GM23248 (cell line): Measurements from ENCODE around the gene PAIP2. TPM values are rescaled to one million over a fixed set of nuclear protein-coding genes. Genes with fewer than 3 reads are reported as not detected.

Experiments used
- DNase-seq: peaks from one replicate; pipeline ENCODE4 v3.0.0-alpha.2; 2015
- H2AFZ ChIP-seq: fragments of 200-600 bp; sonication (generic); 2 replicates; pipeline ENCODE4 v1.6.1; 2016; ENCODE audit warnings: antibody characterized with exemption
- H3F3A ChIP-seq: fragments of 200-600 bp; sonication (generic); 2 replicates; pipeline ENCODE4 v1.6.1; 2016; ENCODE audit warnings: mild to moderate bottlenecking, antibody characterized with exemption, mixed run types; ENCODE audit not compliant: insufficient read depth
- H3K27ac ChIP-seq: fragments of 200-600 bp; sonication (generic); 2 replicates; pipeline ENCODE4 v1.5.1; 2016; ENCODE audit warnings: mild to moderate bottlenecking
- H3K27me3 ChIP-seq: fragments of 200-600 bp; sonication (generic); replicated peaks from 2 replicates; pipeline ENCODE4 v1.6.1; 2016; ENCODE audit warnings: mild to moderate bottlenecking; ENCODE audit not compliant: insufficient read depth
- H3K36me3 ChIP-seq: fragments of 200-600 bp; sonication (generic); 2 replicates; pipeline ENCODE4 v1.6.1; 2016; ENCODE audit warnings: low read depth, mild to moderate bottlenecking
- H3K4me1 ChIP-seq: fragments of 200-600 bp; sonication (generic); 2 replicates; pipeline ENCODE4 v1.6.1; 2016; ENCODE audit warnings: mild to moderate bottlenecking; ENCODE audit not compliant: insufficient read depth
- H3K4me2 ChIP-seq: fragments of 200-600 bp; sonication (generic); one replicate; pipeline ENCODE4 v1.6.1; 2016; ENCODE audit warnings: mild to moderate bottlenecking; ENCODE audit not compliant: unreplicated experiment
- H3K4me3 ChIP-seq: fragments of 200-600 bp; sonication (generic); 2 replicates; pipeline ENCODE4 v1.5.1; 2016; ENCODE audit warnings: mild to moderate bottlenecking
- H3K79me2 ChIP-seq: fragments of 200-600 bp; sonication (generic); 2 replicates; pipeline ENCODE4 v1.6.1; 2016; ENCODE audit warnings: mild to moderate bottlenecking; ENCODE audit not compliant: insufficient read depth
- H3K9ac ChIP-seq: fragments of 200-600 bp; sonication (generic); 2 replicates; pipeline ENCODE4 v1.6.1; 2016; ENCODE audit warnings: mild to moderate bottlenecking
- H3K9me2 ChIP-seq: fragments of 200-600 bp; sonication (generic); 2 replicates; pipeline ENCODE4 v1.6.1; 2016; ENCODE audit warnings: mixed run types, mild to moderate bottlenecking, moderate library complexity; ENCODE audit not compliant: insufficient read depth
- H3K9me3 ChIP-seq: fragments of 200-600 bp; sonication (generic); one replicate; pipeline ENCODE4 v1.6.1; 2017; ENCODE audit warnings: low read depth
- H4K20me1 ChIP-seq: fragments of 200-600 bp; sonication (generic); 2 replicates; pipeline ENCODE4 v1.6.0; 2016; ENCODE audit not compliant: insufficient read depth
- EZH2 ChIP-seq: fragments of 200-600 bp; sonication (generic); IDR thresholded peaks from 2 replicates; pipeline ENCODE4 v1.6.1; 2018; ENCODE audit warnings: antibody characterized with exemption, mild to moderate bottlenecking; ENCODE audit not compliant: insufficient read depth, poor library complexity, severe bottlenecking
- EZH2phosphoT487 ChIP-seq: fragments of 200-600 bp; sonication (generic); IDR thresholded peaks from 2 replicates; pipeline ENCODE4 v1.6.1; 2018; ENCODE audit warnings: antibody characterized with exemption, moderate library complexity, mild to moderate bottlenecking, low read depth; ENCODE audit not compliant: insufficient read depth
- WGBS, 2 experiments: methylation state at CpG; one replicate each; pipeline ENCODE4 v1.1.6; 2015 to 2017; ENCODE audit warnings: low lambda C conversion rate in 2 of 2, low coverage in 1 of 2; ENCODE audit errors: missing lambda C conversion rate in 2 of 2; 5-methylcytosine and 5-hydroxymethylcytosine counted together
- in situ Hi-C: fragments of 300-500 bp; cut with MboI; formaldehyde crosslinking; loops from 2 replicates; pipeline ENCODE4 v1.15.0; 2020
- polyA plus RNA-seq: library from polyadenylated mRNA; unstranded; fragments of >200 nt; fragmentation: Nextera tagmentation; extraction: Ambion mirVana; gene quantifications from 2 replicates; pipeline ENCODE4 v1.2.1, GENCODE V29; 2016
- total RNA-seq: library from RNA; depleted of rRNA; stranded (reverse); fragments of >200 nt; shearing (Covaris generic); gene quantifications from 2 replicates; pipeline ENCODE4 v1.2.3, GENCODE V29; 2014

PAIP2 gene
- total and polyA plus RNA-seq, 2 experiments from 2014 or later = 62.8 to 112 TPM

- H3K9me3 ChIP-seq = no peaks in the 10 kb centered on the region
- H2AFZ ChIP-seq = peak within 1 kb of the TSS; percentile 74
- peak within 1 kb of the TSS; percentile 65 for H3K4me3 ChIP-seq
- H3F3A ChIP-seq = no peaks in the 10 kb centered on the region
- H3K4me1 ChIP-seq = 0 out of 2 replicates have a peak, but pooled peaks cover 4% of the 10 kb centered on the region
- peak; percentile 47 for DNase-seq
- no peaks in the 10 kb centered on the region for H3K9me2 ChIP-seq
- no peaks in the 10 kb centered on the region for H3K36me3 ChIP-seq
- peaks cover 9% of the 10 kb centered on the region for H3K27me3 ChIP-seq
- in situ Hi-C loops = no loop called here
- H3K9ac ChIP-seq = peak within 1 kb of the TSS; percentile 37
- H3K4me2 ChIP-seq = peak within 1 kb of the TSS; percentile 49
- WGBS, 2 experiments = 14% methylated on average over 54 to 56 of the region's 76 CpGs
- H4K20me1 ChIP-seq = no peaks in the 10 kb centered on the region
- no peaks in the 10 kb centered on the region for H3K79me2 ChIP-seq
- TF ChIP-seq EZH2phosphoT487 = no peak
- no peak for TF ChIP-seq EZH2
- H3K27ac ChIP-seq = no peak within 1 kb of the TSS
Observed at GRCh38 chr5:139394654-139395566, 53.3 kb downstream of the PAIP2 start, which contains the start of gene PROB1. Gene PROB1, minus strand, starts transcription at chr5:139395104. Its CDS starts 23 bp downstream, at chr5:139395081.

- peak; percentile 56 for DNase-seq
- Histone ChIP-seq H3K9me3 (no peaks in the 10 kb centered on the region), H3K9ac (no peak overlapping the region), H3K79me2 (no peaks in the 10 kb centered on the region), H3K4me3 (no peak overlapping the region), H2AFZ (no peak overlapping the region), H3K27me3 (peaks cover 9% of the 10 kb centered on the region), H3K27ac (no peak overlapping the region), H3F3A (no peaks in the 10 kb centered on the region), H3K9me2 (no peaks in the 10 kb centered on the region), H3K36me3 (no peaks in the 10 kb centered on the region), H3K4me1 (0 out of 2 replicates have a peak, but pooled peaks cover 4% of the 10 kb centered on the region), H4K20me1 (no peaks in the 10 kb centered on the region), H3K4me2 (no peak overlapping the region)
- in situ Hi-C loops = no loop called here
- 87% methylated on average over 8 of the region's 8 CpGs for WGBS, 2 experiments
- TF ChIP-seq EZH2phosphoT487 (no peak), EZH2 (no peak)
Observed at GRCh38 chr5:139395844-139396640, 54.4 kb downstream of the PAIP2 start.

DNA sequence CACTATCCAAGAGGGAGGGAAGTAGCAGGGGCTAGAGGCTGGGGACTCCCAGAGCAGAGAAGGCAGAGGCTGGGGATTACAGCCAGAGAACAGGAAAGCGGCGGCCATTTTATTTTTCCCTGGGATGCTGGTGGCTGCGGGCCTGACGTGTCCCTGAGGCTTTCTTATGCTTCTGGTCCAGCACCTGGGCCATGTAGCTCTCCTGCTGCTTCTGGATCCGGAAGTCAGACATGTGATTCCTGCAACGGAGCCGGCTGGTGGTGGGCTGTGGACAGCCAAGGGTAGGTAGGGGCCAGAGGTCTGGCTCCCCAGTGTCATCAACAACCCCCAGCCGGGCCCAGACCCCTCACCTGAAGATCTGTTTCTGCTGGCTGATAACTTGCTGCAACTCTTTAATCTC, 55.0 kb downstream of the PAIP2 start:
- in situ Hi-C loops = no loop called here

DNA sequence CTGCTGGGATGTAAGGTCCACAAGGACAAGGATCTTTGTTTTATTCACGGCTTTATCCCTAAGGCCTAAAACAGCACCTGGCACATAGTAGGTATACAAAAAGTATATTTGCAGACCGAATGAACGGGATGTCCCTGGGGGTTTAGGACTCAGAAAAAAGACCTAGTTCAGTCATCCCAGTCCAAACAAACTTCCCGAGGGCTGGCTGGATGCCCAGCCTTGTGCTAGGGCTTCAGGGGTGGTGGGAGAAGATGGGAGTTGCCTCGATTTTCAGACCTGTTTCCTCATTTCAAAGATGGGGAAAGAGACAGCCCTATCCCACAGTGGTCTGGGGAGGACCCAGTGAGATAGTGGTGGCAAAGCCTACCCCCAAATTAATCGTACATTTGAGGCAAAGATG, 56.3 kb downstream of the PAIP2 start:
- in situ Hi-C loops = no loop called here

More for the DNA sequence above, 55.0 kb downstream of the PAIP2 start:
- no peak overlapping the region for H3K4me3 ChIP-seq
- H3K36me3 ChIP-seq = no peaks in the 10 kb centered on the region
- TF ChIP-seq EZH2phosphoT487 = no peak
- TF ChIP-seq EZH2 = no peak
- no peaks in the 10 kb centered on the region for H3F3A ChIP-seq
- H3K4me2 ChIP-seq = no peak overlapping the region
- H3K9me3 ChIP-seq = no peaks in the 10 kb centered on the region
- H3K4me1 ChIP-seq = no peaks in the 10 kb centered on the region
- WGBS, 2 experiments = 88 to 91% methylated on average over 8 of the region's 8 CpGs
- H3K9ac ChIP-seq = no peak overlapping the region
- no peak overlapping the region for H3K27ac ChIP-seq
- H3K27me3 ChIP-seq = peaks cover 9% of the 10 kb centered on the region
- H3K79me2 ChIP-seq = no peaks in the 10 kb centered on the region
- no peaks in the 10 kb centered on the region for H4K20me1 ChIP-seq
- no peak overlapping the region for H2AFZ ChIP-seq
- no peak for DNase-seq
- no peaks in the 10 kb centered on the region for H3K9me2 ChIP-seq

More for the DNA sequence above, 56.3 kb downstream of the PAIP2 start:
- no peak overlapping the region for H2AFZ ChIP-seq
- no peaks in the 10 kb centered on the region for H3K4me1 ChIP-seq
- no peak for DNase-seq
- WGBS, 2 experiments = 85 to 89% methylated on average over 6 of the region's 6 CpGs
- TF ChIP-seq EZH2 (no peak), EZH2phosphoT487 (no peak)
- H3K36me3 ChIP-seq = no peaks in the 10 kb centered on the region
- H3K27me3 ChIP-seq = peaks cover 8% of the 10 kb centered on the region
- no peaks in the 10 kb centered on the region for H3K9me2 ChIP-seq
- no peaks in the 10 kb centered on the region for H4K20me1 ChIP-seq
- H3K27ac ChIP-seq = no peak overlapping the region
- H3K9ac ChIP-seq = no peak overlapping the region
- no peaks in the 10 kb centered on the region for H3K9me3 ChIP-seq
- H3K4me2 ChIP-seq = no peak overlapping the region
- 0 out of 2 replicates have a peak, but pooled peaks cover 1% of the 10 kb centered on the region for H3F3A ChIP-seq
- no peak overlapping the region for H3K4me3 ChIP-seq
- H3K79me2 ChIP-seq = no peaks in the 10 kb centered on the region
